HK-2 (cell line): ENCODE data around the gene KIF16B.
A peak's percentile ranks its signal among the peaks of the same experiment; 100 is the strongest.
"Not testable (repeated sequence)": the region's sequence is repeated elsewhere in the genome, so short reads cannot be mapped to it uniquely, and the experiment has no call there.

Experiments
- DNase-seq: peaks from one replicate; pipeline ENCODE4 v3.0.0-alpha.2; 2018; ENCODE audit not compliant: unreplicated experiment

The KIF16B gene

DNA sequence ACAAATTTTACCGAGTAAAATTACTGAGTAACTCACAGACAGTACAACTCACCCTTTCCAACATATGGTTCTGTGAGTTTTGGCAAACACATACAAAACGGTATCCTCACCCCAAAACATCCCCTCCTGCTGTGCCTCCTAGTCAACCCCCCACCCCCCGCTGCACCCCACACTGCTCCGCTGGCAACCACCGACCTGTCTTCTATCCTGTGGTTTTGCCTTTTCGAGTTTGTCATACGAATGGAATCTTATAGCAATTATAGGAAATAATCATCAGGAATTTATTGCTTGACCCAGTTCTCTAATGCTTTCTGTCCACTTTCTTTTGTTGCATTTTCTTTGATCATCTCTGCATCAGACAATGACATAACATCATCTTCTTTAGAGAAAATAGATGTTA lies 312.3 kb downstream of the KIF16B start:
- DNase-seq: no peak

DNA sequence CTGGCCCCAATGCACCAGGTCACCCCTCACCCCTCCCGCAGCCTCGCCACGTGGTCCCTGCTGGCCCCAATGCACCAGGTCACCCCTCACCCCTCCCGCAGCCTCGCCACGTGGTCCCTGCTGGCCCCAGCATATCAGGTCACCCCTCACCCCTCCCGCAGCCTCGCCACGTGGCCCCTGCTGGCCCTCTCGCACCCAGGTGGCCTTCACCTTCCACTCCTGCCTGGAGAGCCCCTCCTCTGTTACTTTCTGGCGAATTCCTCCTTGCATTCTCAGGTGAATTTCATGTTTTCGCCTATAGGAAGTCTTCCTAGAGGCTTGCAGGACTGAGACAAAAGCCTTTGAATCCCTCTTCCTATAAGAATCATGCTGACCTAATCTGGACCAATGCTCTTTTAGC lies 313.1 kb downstream of the KIF16B start:
- DNase-seq: not testable (repeated sequence)

- DNase-seq: no peak
Observed at GRCh38 chr20:16258766-16259165, 314.5 kb downstream of the KIF16B start.

DNA sequence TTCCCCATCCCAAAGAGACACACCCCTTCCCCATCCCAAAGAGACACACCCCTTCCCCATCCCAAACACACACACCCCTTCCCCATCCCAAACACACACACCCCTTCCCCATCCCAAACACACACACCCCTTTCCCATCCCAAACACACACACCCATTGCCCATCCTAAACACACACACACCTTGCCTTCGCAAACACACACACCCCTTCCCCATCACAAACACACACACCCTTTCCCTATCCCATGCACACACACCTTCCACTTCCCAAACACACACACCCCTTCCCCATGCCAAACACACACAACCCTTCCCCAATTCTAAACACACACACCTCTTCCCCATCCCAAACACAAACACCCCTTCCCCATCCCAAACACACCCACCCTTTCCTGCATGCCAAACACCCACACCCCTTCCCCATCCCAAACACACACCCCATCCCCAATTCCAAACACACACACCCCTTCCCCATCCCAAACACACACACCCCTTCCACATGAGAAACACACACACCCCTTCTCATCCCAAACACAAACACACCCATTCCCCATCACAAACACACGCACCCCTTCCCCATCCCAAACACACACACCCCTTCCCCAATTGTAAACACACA lies 315.3 kb downstream of the KIF16B start:
- no peak for DNase-seq

DNA sequence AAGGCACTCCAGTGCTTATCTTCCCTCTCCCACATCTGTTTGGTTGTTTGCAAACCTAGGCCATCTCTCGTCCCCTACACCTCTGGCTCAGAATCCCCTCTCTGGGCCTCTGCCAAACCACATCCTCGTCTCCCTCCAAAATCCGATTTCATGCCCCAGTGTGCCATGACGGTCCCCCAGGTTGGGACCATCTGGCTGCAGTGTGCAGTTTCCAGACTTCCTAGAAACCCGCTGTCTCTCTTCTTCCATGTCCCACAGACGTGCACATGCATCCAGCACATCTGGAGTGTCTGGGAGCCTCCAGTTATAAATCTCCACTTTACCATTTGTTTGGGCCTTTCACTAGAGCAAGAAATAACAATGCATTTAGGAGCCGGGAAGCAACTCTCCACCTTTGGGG lies 316.2 kb downstream of the KIF16B start:
- no peak for DNase-seq

DNA sequence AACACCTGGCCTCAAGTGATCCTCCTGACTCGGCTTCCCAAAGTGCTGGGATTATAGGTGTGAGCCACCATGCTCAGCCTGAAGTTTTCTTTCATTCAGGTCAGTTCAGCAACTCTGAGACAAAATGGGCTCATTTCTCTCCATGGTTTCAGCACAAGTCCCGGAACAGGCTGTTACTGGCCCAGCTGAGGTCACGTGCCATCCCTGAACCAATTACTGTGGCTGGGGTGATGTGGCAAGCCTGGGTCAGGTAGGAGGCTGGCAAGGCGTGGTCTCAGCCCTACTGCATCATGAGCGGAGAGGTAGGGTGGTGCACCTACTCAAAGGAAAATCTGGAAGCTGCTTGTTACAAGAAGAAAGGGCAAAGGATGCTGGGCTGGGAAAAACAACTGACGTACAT lies 326.4 kb downstream of the KIF16B start:
- DNase-seq: no peak

- no peak for DNase-seq
Observed at GRCh38 chr20:16246291-16246690, 327.0 kb downstream of the KIF16B start.

DNA sequence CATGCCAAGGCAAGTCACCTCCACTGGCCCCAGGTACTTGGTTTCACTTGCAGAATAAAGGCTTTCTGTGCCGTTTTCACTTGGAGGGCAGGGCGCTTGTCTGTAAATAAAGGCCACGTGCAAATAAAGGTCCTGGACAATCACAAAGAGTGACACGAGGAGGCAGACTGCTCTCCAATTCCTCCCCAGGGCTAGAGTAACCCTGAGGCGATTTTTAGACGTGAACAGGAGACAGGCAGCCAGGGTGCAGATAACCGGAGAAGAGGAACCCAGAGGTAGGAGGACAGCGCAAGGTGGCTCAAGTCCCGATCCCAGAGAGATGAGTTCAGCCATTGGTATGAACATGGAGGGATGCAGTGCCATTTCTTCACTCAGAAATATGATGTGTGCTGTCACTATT lies 327.4 kb downstream of the KIF16B start:
- DNase-seq: no peak

GRCh38 chr20:16244892-16245291 lies 328.4 kb downstream of the KIF16B start:
- no peak for DNase-seq

DNA sequence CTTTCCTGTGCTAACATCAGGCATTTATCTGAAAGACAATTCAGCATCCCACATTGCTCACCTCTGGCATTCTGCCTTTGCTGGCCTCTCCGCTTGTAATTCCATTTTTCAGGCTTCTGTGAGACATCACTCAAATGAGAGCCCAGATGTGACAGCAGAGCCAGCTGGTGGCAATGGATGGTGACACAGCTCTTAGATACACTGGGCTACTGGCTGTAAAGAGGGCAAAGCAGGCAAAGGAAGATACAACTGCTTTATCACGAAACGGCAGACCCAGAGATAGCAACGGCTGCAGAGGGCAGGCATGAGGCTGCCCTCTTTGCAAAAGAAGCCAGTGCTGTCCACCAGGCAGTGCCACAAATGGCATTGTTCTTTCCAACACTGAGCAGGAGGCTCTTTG lies 329.8 kb downstream of the KIF16B start:
- no peak for DNase-seq

DNA sequence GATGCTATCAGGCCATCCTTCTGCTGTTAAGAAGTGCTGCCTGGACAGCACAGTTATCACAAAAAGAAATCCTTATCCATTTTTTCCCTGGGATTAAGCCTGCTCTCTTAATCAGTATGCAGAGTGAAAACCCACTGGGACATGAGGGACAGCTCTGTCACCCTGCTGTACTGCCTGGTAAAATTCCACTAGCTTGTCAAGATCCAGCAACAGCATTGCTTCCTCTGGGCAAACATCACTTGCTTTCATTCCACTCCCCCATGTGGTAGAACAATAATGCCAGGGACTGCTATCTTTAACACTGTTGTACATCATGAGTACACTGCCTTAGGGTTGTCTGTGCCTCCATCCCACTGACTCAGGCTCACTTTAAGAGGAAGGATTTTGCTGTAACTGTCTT lies 331.3 kb downstream of the KIF16B start:
- no peak for DNase-seq

GRCh38 chr20:16240355-16240754 lies 332.9 kb downstream of the KIF16B start:
- DNase-seq: no peak

DNA sequence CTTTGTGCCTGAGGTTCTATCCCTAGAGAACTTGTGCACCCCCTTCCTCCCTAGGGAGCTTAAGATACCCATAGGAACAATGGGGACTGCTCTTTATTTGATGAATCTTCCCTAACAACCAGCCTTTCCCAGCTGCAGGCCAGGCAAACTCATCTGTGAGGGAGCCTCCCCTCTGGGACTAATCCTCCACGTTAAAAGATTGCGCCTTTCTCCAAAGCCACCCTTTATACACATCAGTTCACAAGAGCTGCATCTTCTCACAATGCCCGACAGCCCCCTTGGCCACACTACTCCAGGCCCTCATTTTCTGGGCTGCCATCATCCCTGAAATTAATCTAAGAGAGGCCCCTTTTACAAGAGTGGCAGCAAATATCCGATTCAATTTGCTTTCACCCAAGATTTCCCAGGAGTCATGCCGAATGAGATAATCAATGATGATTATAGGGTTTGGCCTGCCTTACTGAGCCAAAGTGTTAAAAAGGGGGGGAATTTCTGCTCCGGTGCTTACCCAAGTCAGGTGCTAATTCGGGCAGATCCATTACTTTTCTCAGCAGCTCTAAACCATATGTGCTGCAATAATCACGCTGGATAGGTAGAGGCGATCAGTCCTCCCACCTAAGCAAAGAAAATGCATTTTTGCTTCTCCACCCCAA lies 336.5 kb downstream of the KIF16B start:
- no peak for DNase-seq

GRCh38 chr20:16230402-16230801 lies 342.8 kb downstream of the KIF16B start:
- no peak for DNase-seq

DNA sequence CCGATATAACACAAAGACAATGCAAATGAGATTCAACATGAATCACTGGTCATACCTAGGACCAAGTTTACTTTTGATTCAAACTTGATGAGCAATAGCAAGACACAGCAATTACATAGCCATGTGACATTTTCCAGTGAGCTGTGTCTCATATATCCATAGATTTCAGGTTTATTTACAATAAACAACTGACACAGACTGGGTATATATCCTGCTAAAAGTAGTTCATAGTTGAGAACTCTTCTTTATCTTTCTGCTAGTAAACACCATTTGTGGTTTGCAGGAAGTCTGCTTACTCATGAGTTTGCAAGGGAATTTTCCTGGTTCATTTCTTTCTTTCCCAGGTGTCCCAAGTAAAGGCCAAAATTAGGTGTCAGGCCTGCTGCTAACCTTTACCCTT lies 343.4 kb downstream of the KIF16B start:
- no peak for DNase-seq

DNA sequence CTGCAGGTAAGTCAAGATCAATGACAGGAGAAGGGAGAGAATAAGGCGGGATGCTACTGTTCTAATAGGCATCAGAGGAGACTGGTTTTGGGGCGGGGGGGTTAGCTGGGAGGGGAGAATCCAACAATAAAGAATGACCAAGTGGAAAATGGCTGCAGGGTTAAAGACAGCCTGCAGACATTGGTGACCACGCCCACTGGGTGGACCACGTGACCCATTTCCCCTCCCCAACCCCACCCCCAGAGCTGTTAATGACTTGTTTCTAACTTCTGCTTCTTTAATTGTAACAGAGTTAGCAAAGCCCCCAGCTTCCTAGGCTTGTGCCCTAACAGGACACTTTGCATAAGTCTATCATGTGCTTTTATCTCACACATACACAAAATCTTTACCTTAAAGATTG lies 344.5 kb downstream of the KIF16B start:
- DNase-seq: no peak

GRCh38 chr20:16226961-16227360 lies 346.3 kb downstream of the KIF16B start:
- not testable (repeated sequence) for DNase-seq

DNA sequence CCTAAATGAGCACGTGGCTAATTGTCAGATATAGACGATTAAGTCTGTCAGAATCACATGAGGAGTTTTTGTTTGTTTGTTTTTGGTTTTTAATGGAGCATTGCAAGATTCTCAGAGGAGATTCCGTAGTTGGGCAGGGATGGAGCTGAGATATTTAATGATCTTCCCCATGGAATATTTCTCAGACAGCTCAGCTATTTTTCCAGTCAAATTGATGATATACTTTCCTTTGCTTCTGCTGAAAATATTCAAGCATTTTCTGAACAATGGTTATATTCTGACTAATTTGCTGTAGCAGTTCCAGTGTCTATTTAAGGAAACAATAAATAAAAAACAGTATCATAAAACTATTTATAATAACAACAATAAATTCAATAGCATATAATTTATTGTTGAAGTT lies 348.4 kb downstream of the KIF16B start:
- DNase-seq: no peak

DNA sequence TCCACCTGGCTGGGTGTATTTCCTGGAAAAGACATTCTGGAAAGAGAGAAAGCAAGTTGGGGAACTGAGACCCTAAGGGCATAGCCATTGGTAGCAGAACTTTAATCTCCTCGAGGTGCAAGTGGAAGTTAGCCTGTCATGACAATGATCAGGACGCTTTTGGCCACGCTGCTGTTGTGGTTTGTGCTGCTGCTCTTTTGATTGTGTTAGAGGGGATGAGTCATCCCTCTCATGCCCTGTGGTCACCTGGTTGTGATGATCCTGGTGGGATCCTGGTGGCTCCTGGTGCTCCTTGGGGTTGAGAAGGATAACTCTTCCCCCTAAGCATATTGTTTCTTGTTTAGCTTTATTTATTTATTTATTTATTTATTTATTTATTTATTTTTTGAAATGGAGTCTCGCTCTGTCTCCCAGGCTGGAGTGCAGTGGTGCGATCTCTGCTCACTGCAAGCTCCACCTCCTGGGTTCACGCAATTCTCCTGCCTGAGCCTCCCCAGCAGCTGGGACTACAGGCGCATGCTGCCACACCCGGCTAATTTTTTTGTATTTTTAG lies 350.3 kb downstream of the KIF16B start:
- DNase-seq: peak; percentile 5
